Activated T-helper 2 cell treated with anti-CD3 and anti-CD28 coated beads, Interferon-gamma antibody, Interleukin-2, Interleukin-4, amounts not matched to agents 10 μg/mL and 5 μg/mL and 100 μg/mL, durations not matched to agents 14 hours and 24 hours and 36 hours (primary cell): ENCODE data around the gene CLTCL1. TPM values are rescaled to one million over a fixed set of nuclear protein-coding genes. Genes with fewer than 3 reads are reported as not detected.
A peak's percentile ranks its signal among the peaks of the same experiment; 100 is the strongest.

ENCODE experiments used
- DNase-seq: peaks from one replicate; pipeline ENCODE4 v3.0.0; 2021; ENCODE audit warnings: low spot score
- H3K27ac Mint-ChIP-seq: one replicate; pipeline ENCODE4 v1.8.0; 2021; ENCODE audit warnings: mixed read lengths
- H3K27me3 Mint-ChIP-seq: one replicate; pipeline ENCODE4 v1.8.0; 2021; ENCODE audit warnings: low read depth, mixed read lengths
- H3K36me3 Mint-ChIP-seq: one replicate; pipeline ENCODE4 v1.8.0; 2021; ENCODE audit warnings: low read depth, mixed read lengths
- H3K4me1 Mint-ChIP-seq: one replicate; pipeline ENCODE4 v1.8.0; 2021; ENCODE audit warnings: low read depth, mixed read lengths
- H3K4me3 Mint-ChIP-seq: one replicate; pipeline ENCODE4 v1.8.0; 2021; ENCODE audit warnings: low read depth, mild to moderate bottlenecking, moderate library complexity, mixed read lengths
- H3K9me3 Mint-ChIP-seq: one replicate; pipeline ENCODE4 v1.8.0; 2021; ENCODE audit warnings: mixed read lengths
- intact Hi-C: fragments of 100-400 bp; cut with micrococcal nuclease; formaldehyde crosslinking; loops from one replicate; pipeline ENCODE4 v1.15.1; 2023
- total RNA-seq: library from RNA; stranded (reverse); gene quantifications from 2 replicates; pipeline ENCODE4 v1.2.3, GENCODE V29; 2022

The CLTCL1 gene
- total RNA-seq, 1 donor from 2014 or later: 1.5 TPM

DNA sequence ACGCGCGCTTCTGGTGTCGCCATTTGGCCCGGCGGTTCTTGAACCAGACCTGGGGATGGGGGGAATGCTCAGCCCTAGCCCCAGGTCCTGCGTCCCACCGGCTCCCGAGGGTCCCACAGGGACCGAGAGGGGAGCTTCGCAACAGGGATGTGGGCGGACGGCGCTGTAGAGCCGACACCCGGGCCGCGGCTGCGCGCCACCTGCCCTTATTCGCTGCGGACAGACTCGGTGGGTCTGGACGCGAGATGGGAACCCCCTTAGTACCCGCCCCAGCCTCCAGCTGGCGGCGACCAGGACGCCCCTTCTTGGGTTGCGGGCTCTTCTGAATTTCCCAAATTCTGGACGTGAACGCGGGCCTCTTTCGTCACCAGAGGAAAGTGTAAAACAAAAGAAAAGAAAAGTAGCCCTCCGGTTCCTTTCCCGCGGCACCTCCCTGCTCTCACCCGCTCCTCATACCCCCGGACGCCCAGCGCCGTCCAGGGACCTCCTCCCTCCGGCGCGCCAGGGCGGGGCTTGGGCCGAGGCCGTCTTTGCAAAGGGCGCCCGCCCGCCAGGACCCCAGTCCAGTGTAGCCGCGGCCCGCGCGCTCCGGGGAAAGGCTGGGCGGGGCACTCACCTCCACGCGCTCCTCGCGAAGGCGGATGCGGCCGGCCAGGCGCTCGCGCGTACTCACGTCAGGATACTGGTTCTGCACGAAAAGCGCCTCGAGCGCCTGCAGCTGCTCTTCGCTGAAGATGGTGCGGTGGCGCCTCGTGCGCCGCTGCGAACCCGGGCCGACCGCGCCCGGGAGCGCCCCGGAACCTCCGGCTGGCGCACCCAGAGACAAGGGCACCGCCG is 142.3 kb downstream of the CLTCL1 start:
- intact Hi-C loops: loop anchor here (10.0 kb wide), 1 partner anchor 326 kb away; the partner anchor contains the start of genes CDC45 and UFD1

GRCh38 chr22:19148417-19149046 is 143.0 kb downstream of the CLTCL1 start:
- H3K9me3 Mint-ChIP-seq: no peaks in the 10 kb centered on the region
- peaks cover 9% of the 10 kb centered on the region for H3K36me3 Mint-ChIP-seq
- H3K4me1 Mint-ChIP-seq: peaks cover 8% of the 10 kb centered on the region
- H3K4me3 Mint-ChIP-seq: no peak overlapping the region
- intact Hi-C loops: loop anchor here (10.0 kb wide), 1 partner anchor 326 kb away; the partner anchor contains the start of genes CDC45 and UFD1
- DNase-seq: no peak
- no peak overlapping the region for H3K27ac Mint-ChIP-seq
- H3K27me3 Mint-ChIP-seq: peaks cover 45% of the 10 kb centered on the region

More for the DNA sequence above, 142.3 kb downstream of the CLTCL1 start:
- Mint-ChIP-seq H3K4me1 (peaks cover 3% of the 10 kb centered on the region), H3K36me3 (peaks cover 5% of the 10 kb centered on the region), H3K27ac (no peak overlapping the region), H3K27me3 (peaks cover 48% of the 10 kb centered on the region), H3K9me3 (no peaks in the 10 kb centered on the region), H3K4me3 (peak overlapping the region; percentile 58)
- DNase-seq: peak; percentile 59

GRCh38 chr22:19147195-19147780 is 144.2 kb downstream of the CLTCL1 start:
- peaks cover 10% of the 10 kb centered on the region for H3K4me1 Mint-ChIP-seq
- DNase-seq: no peak
- no peak overlapping the region for H3K27ac Mint-ChIP-seq

GRCh38 chr22:19146215-19146968 is 145.1 kb downstream of the CLTCL1 start:
- intact Hi-C loops: loop anchor here (10.0 kb wide), 1 partner anchor 328 kb away; the partner anchor contains the start of genes CDC45 and UFD1
- no peak for DNase-seq
- H3K4me1 Mint-ChIP-seq: peaks cover 10% of the 10 kb centered on the region
- no peaks in the 10 kb centered on the region for H3K9me3 Mint-ChIP-seq
- no peak overlapping the region for H3K27ac Mint-ChIP-seq
- H3K4me3 Mint-ChIP-seq: no peak overlapping the region
- H3K36me3 Mint-ChIP-seq: peaks cover 16% of the 10 kb centered on the region
- peaks cover 31% of the 10 kb centered on the region for H3K27me3 Mint-ChIP-seq

More at GRCh38 chr22:19147195-19147780, 144.2 kb downstream of the CLTCL1 start:
- Mint-ChIP-seq H3K4me3 (no peak overlapping the region), H3K9me3 (no peaks in the 10 kb centered on the region), H3K36me3 (peaks cover 14% of the 10 kb centered on the region), H3K27me3 (peaks cover 39% of the 10 kb centered on the region)
- intact Hi-C loops: loop anchor here (10.0 kb wide), 1 partner anchor 328 kb away; the partner anchor contains the start of genes CDC45 and UFD1

DNA sequence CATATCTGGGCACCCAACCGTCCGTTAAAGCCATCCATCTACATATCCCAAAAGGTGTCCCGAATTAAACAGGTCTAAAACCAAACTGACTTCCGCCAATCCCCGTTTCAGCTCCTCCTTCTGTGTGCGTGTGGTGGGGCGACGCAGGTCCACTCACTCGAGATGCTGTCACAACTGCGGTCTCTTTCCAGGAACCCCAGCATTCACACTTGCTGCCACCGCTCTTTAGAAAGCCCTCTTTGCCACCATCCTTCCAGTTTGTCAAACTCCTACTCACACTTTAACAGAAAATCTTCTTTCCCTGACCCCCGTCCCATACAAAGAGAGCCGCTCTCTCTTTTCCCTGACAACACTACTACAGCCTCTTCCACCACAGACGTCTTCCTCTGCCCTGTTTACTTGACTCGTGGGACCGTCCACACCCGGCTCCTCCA is 147.5 kb downstream of the CLTCL1 start:
- Mint-ChIP-seq H3K27ac (peak overlapping the region; percentile 97), H3K9me3 (no peaks in the 10 kb centered on the region), H3K27me3 (peaks cover 25% of the 10 kb centered on the region), H3K36me3 (peaks cover 39% of the 10 kb centered on the region), H3K4me3 (peak overlapping the region; percentile 98), H3K4me1 (peaks cover 7% of the 10 kb centered on the region)
- intact Hi-C loops: loop anchor here (1.0 to 10.0 kb wide), 4 partner anchors 22 to 486 kb away; partner anchors contain the start of genes CDC45, DGCR2, SLC25A1 and UFD1
- peak; percentile 46 for DNase-seq

GRCh38 chr22:19143212-19143611 is 148.3 kb downstream of the CLTCL1 start:
- Mint-ChIP-seq H3K4me3 (peak overlapping the region; percentile 98), H3K27me3 (peaks cover 23% of the 10 kb centered on the region), H3K4me1 (peaks cover 7% of the 10 kb centered on the region), H3K36me3 (peaks cover 42% of the 10 kb centered on the region), H3K27ac (no peak overlapping the region), H3K9me3 (no peaks in the 10 kb centered on the region)
- no peak for DNase-seq
- intact Hi-C loops: loop anchor here (10.0 kb wide), 1 partner anchor 332 kb away; the partner anchor contains the start of genes CDC45 and UFD1

DNA sequence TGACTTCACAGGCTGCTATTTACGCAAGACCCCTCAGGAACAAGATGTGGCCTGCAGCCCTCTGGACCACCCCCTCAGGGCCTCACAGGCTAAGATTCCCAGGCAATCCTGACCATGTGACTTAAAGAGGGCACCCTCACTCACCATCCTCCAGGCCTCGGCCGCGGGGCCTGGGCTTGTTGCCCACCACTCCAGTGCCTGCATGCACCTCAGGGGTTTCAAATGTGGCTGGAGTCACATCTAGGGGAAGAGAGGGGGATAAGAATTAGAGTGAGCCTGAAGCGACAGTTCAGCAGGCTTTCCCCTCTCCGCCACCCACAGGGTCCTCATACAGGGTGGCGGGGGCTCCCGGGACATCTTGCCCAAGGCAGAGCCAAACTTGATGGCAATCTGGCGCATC is 149.1 kb downstream of the CLTCL1 start:
- H3K4me1 Mint-ChIP-seq: peaks cover 7% of the 10 kb centered on the region
- peaks cover 15% of the 10 kb centered on the region for H3K27me3 Mint-ChIP-seq
- no peak overlapping the region for H3K27ac Mint-ChIP-seq
- H3K9me3 Mint-ChIP-seq: no peaks in the 10 kb centered on the region
- peak overlapping the region; percentile 58 for H3K4me3 Mint-ChIP-seq
- peaks cover 42% of the 10 kb centered on the region for H3K36me3 Mint-ChIP-seq
- no peak for DNase-seq
- intact Hi-C loops: loop anchor here (10.0 kb wide), 1 partner anchor 332 kb away; the partner anchor contains the start of genes CDC45 and UFD1

GRCh38 chr22:19139974-19140373 is 151.5 kb downstream of the CLTCL1 start:
- no peak overlapping the region for H3K4me3 Mint-ChIP-seq
- peaks cover 60% of the 10 kb centered on the region for H3K36me3 Mint-ChIP-seq
- no peaks in the 10 kb centered on the region for H3K27me3 Mint-ChIP-seq
- H3K9me3 Mint-ChIP-seq: no peaks in the 10 kb centered on the region
- DNase-seq: no peak
- H3K27ac Mint-ChIP-seq: no peak overlapping the region
- H3K4me1 Mint-ChIP-seq: peaks cover 7% of the 10 kb centered on the region
- intact Hi-C loops: loop anchor here (10.0 kb wide), 1 partner anchor 335 kb away; the partner anchor contains the start of genes CDC45 and UFD1

GRCh38 chr22:19139001-19139356 is 152.5 kb downstream of the CLTCL1 start:
- Mint-ChIP-seq H3K9me3 (no peaks in the 10 kb centered on the region), H3K27ac (no peak overlapping the region), H3K36me3 (peaks cover 58% of the 10 kb centered on the region), H3K27me3 (no peaks in the 10 kb centered on the region), H3K4me3 (no peak overlapping the region), H3K4me1 (peaks cover 4% of the 10 kb centered on the region)
- no peak for DNase-seq
- intact Hi-C loops: no loop called here

- H3K36me3 Mint-ChIP-seq: peaks cover 55% of the 10 kb centered on the region
- H3K9me3 Mint-ChIP-seq: no peaks in the 10 kb centered on the region
- H3K4me3 Mint-ChIP-seq: no peak overlapping the region
- no peak overlapping the region for H3K27ac Mint-ChIP-seq
- H3K27me3 Mint-ChIP-seq: no peaks in the 10 kb centered on the region
- intact Hi-C loops: no loop called here
- peaks cover 2% of the 10 kb centered on the region for H3K4me1 Mint-ChIP-seq
- no peak for DNase-seq
These were observed 153.1 kb downstream of the CLTCL1 start for GRCh38 chr22:19138217-19139000.

GRCh38 chr22:19137384-19138216 is 153.9 kb downstream of the CLTCL1 start:
- no peak overlapping the region for H3K27ac Mint-ChIP-seq
- H3K4me1 Mint-ChIP-seq: no peaks in the 10 kb centered on the region
- no peak overlapping the region for H3K4me3 Mint-ChIP-seq
- DNase-seq: no peak
- peaks cover 53% of the 10 kb centered on the region for H3K36me3 Mint-ChIP-seq
- intact Hi-C loops: no loop called here
- H3K9me3 Mint-ChIP-seq: no peaks in the 10 kb centered on the region
- no peaks in the 10 kb centered on the region for H3K27me3 Mint-ChIP-seq
